MCF 10A (cell line): ENCODE results near the gene PHACTR1. TPM values are rescaled to one million over a fixed set of nuclear protein-coding genes. Genes with fewer than 3 reads are reported as not detected.

Source experiments
- BruUV-seq: library from RNA; stranded (reverse); fragments of 400-500 nt; replicated peaks from 2 replicates; lab custom pipeline; 2021; lab: Mats Ljungman, UMichigan
- CTCF ChIA-PET: fragments of 300-600 bp; sonication (Branson Sonifier 250); formaldehyde crosslinking; extraction: SDS; loops from one replicate; lab custom pipeline; 2021; ENCODE audit warnings: antibody characterized with exemption, inconsistent platforms; lab: Yijun Ruan, JAX
- POLR2A ChIA-PET: fragments of 300-600, 350-650 bp; sonication (Branson Sonifier 250); formaldehyde crosslinking; extraction: SDS; loops from one replicate; lab custom pipeline; 2020; ENCODE audit warnings: antibody characterized with exemption, inconsistent platforms; lab: Yijun Ruan, JAX
- DNase-seq: peaks from one replicate; pipeline ENCODE4 v3.0.0-alpha.2; 2018; ENCODE audit not compliant: unreplicated experiment
- H3K27ac Mint-ChIP-seq: one replicate; pipeline ENCODE4 v1.8.0; 2022; ENCODE audit warnings: mild to moderate bottlenecking, low read depth, mixed read lengths; ENCODE audit not compliant: unreplicated experiment
- H3K27me3 Mint-ChIP-seq: one replicate; pipeline ENCODE4 v1.8.0; 2022; ENCODE audit warnings: mixed read lengths; ENCODE audit not compliant: insufficient read depth, unreplicated experiment
- H3K36me3 Mint-ChIP-seq: one replicate; pipeline ENCODE4 v1.8.0; 2022; ENCODE audit warnings: mild to moderate bottlenecking, moderate library complexity, mixed read lengths; ENCODE audit not compliant: insufficient read depth, unreplicated experiment
- H3K4me1 Mint-ChIP-seq: one replicate; pipeline ENCODE4 v1.8.0; 2022; ENCODE audit warnings: mixed read lengths; ENCODE audit not compliant: insufficient read depth, unreplicated experiment
- H3K4me3 Mint-ChIP-seq: one replicate; pipeline ENCODE4 v1.8.0; 2022; ENCODE audit warnings: mild to moderate bottlenecking, moderate library complexity, mixed read lengths; ENCODE audit not compliant: unreplicated experiment
- H3K9me3 Mint-ChIP-seq: one replicate; pipeline ENCODE4 v1.8.0; 2022; ENCODE audit warnings: mixed read lengths; ENCODE audit not compliant: unreplicated experiment
- intact Hi-C: fragments of 100-400 bp; cut with micrococcal nuclease; formaldehyde crosslinking; loops from 2 replicates; pipeline ENCODE4 v1.14.1; 2022
- total RNA-seq: library from RNA; stranded (reverse); gene quantifications from 2 replicates; pipeline ENCODE4 v1.2.3, GENCODE V29; 2022
- TF ChIP-seq, protein P1 (sequence below): fragments of 200-600 bp; IDR thresholded peaks from one replicate; pipeline ENCODE4 v1.8.0; 2022; ENCODE audit warnings: antibody characterized with exemption, mild to moderate bottlenecking; ENCODE audit not compliant: unreplicated experiment

PHACTR1 gene
- total RNA-seq, 1 experiment from 2014 or later = not detected

DNA sequence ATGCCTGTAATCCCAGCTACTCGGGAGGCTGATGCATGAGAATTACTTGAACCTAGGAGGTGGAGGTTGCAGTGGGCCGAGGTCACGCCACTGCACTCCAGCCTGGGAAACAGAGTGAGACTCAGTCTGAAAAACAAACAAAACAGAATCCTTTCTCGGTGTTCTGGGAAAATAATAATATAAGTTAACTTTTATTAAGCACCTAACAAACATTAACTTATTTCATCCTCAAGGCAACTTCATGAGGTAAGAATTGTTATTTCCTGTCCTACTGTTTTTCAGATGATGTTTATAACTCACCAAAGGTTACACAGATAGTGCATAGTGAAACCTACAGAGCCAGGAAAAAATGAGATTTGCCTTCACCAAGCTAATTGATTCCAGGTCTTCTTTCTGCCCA lies 221.4 kb downstream of the PHACTR1 start:
- ChIA-PET POLR2A (no interaction called here), CTCF (no interaction called here)
- Mint-ChIP-seq H3K4me3 (no peak overlapping the region), H3K36me3 (no peaks in the 10 kb centered on the region), H3K4me1 (no peaks in the 10 kb centered on the region), H3K9me3 (no peaks in the 10 kb centered on the region), H3K27ac (no peak overlapping the region), H3K27me3 (peaks cover 26% of the 10 kb centered on the region)
- intact Hi-C loops = no loop called here
- DNase-seq = no peak
- no TSS peak for BruUV-seq
- TF ChIP-seq, protein P1, sequence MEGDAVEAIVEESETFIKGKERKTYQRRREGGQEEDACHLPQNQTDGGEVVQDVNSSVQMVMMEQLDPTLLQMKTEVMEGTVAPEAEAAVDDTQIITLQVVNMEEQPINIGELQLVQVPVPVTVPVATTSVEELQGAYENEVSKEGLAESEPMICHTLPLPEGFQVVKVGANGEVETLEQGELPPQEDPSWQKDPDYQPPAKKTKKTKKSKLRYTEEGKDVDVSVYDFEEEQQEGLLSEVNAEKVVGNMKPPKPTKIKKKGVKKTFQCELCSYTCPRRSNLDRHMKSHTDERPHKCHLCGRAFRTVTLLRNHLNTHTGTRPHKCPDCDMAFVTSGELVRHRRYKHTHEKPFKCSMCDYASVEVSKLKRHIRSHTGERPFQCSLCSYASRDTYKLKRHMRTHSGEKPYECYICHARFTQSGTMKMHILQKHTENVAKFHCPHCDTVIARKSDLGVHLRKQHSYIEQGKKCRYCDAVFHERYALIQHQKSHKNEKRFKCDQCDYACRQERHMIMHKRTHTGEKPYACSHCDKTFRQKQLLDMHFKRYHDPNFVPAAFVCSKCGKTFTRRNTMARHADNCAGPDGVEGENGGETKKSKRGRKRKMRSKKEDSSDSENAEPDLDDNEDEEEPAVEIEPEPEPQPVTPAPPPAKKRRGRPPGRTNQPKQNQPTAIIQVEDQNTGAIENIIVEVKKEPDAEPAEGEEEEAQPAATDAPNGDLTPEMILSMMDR = no peak

DNA sequence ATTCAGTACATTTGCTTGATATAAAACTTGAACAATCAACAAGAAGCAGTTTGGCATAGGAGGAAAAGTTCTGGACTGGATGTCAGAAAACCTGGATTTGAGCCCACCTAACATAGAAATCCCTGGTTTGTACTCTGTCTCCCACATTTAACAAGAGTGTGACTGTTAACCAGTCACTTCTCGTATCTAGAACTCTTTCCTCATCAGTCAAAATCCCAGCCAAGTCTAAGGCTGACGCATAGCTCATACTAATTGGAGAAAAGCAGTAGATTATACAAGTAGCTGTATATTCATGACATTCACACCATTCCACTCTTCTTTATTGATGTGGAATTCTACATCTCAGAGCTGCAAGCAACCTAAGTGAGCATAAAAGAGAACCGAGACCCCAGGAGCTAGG lies 222.7 kb downstream of the PHACTR1 start:
- Mint-ChIP-seq H3K9me3 (no peaks in the 10 kb centered on the region), H3K36me3 (no peaks in the 10 kb centered on the region), H3K4me1 (no peaks in the 10 kb centered on the region), H3K27me3 (peaks cover 26% of the 10 kb centered on the region), H3K27ac (no peak overlapping the region), H3K4me3 (no peak overlapping the region)
- ChIA-PET CTCF (interaction anchor here (0.5 to 0.7 kb wide), 2 partner anchors 21 to 109 kb away, joined by 3 read pairs; no protein-coding TSS in a partner anchor), POLR2A (no interaction called here)
- BruUV-seq = no TSS peak
- DNase-seq = no peak
- TF ChIP-seq, protein P1 = no peak
- intact Hi-C loops = no loop called here

DNA sequence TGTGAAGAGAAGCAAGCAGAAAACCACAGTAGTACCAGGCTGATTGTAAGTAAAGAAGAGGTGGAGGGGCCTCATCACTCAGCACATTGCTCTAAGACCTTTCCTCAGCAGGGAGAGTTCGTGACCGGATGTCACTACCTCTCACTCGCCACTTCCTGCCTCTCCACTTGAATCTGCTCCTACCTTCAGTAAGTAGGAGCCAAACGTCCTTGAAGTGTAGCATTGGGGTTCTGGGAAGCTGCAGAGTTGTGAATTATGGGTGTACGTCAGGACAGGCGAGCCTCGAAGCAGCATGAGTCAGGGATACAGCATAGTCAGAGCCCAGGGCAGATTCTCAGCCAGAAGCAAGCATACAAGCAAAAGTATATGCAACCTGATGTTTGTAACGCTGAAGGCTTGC lies 224.9 kb downstream of the PHACTR1 start:
- Mint-ChIP-seq H3K4me1 (no peaks in the 10 kb centered on the region), H3K9me3 (peaks cover 5% of the 10 kb centered on the region), H3K36me3 (no peaks in the 10 kb centered on the region), H3K27me3 (peaks cover 33% of the 10 kb centered on the region), H3K4me3 (no peak overlapping the region), H3K27ac (no peak overlapping the region)
- no TSS peak for BruUV-seq
- DNase-seq = peak; percentile 13
- TF ChIP-seq, protein P1 = no peak
- ChIA-PET CTCF (no interaction called here), POLR2A (no interaction called here)
- intact Hi-C loops = no loop called here

DNA sequence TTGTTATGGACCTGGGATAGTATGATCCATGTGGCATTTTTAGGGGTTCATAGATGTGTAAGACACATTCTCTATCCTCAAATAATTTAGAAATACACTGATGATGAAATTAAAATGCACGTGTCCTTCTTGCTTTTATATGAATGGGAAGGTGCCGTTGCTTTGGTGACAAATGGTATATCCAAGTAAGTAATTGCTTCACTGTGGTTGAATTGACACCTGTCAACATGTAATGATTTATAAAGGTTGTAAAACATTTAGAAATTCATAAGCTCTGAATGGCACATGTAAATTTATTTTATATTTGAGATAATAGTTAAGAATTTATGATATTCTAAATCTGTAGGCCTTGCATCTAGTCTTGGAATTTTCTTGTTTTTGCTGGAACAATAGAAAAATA lies 227.0 kb downstream of the PHACTR1 start:
- Mint-ChIP-seq H3K27ac (no peak overlapping the region), H3K4me1 (no peaks in the 10 kb centered on the region), H3K4me3 (no peak overlapping the region), H3K27me3 (peaks cover 32% of the 10 kb centered on the region), H3K9me3 (peaks cover 8% of the 10 kb centered on the region), H3K36me3 (no peaks in the 10 kb centered on the region)
- POLR2A ChIA-PET = no interaction called here
- no TSS peak for BruUV-seq
- intact Hi-C loops = no loop called here
- DNase-seq = no peak
- CTCF ChIA-PET = no interaction called here
- TF ChIP-seq, protein P1 = no peak
